ENCODE data around the gene DYNC2H1. TPM values are rescaled to one million over a fixed set of nuclear protein-coding genes. Genes with fewer than 3 reads are reported as not detected.

DYNC2H1 gene
- total and polyA plus RNA-seq, 7 donors, result 0.79 to 2.3 (median 1.3) TPM

- intact Hi-C loops (cut with DNase I), result no loop called here
- Histone ChIP-seq H3K27ac (no peak overlapping the region), H3K27me3 (ENCODE audit: insufficient read depth in 3 of 3, low read length in 2 of 3) (no peaks in the 10 kb centered on the region), H3K4me3 (no peak overlapping the region), H3K36me3 (ENCODE audit: insufficient read depth in 1 of 2, low read depth in 1 of 2) (no peaks in the 10 kb centered on the region), H3K4me1 (no peaks in the 10 kb centered on the region), H3K9me3 (no peaks in the 10 kb centered on the region)
- no peak for TF ChIP-seq CTCF (IDR thresholded peaks at IDR 0.05)
- ATAC-seq (no peak), DNase-seq (no peak)
- WGBS, 3 donors, result 40 to 91% (median 60%) methylated on average over 2 of the region's 2 CpGs
Observed at GRCh38 chr11:103397369-103397768, 288.1 kb downstream of the DYNC2H1 start.

GRCh38 chr11:103398829-103399228 is 289.6 kb downstream of the DYNC2H1 start:
- Histone ChIP-seq H3K4me1 (no peaks in the 10 kb centered on the region), H3K27ac (no peak overlapping the region), H3K4me3 (no peak overlapping the region), H3K36me3 (ENCODE audit: insufficient read depth in 1 of 2, low read depth in 1 of 2) (no peaks in the 10 kb centered on the region), H3K9me3 (no peaks in the 10 kb centered on the region), H3K27me3 (ENCODE audit: insufficient read depth in 3 of 3, low read length in 2 of 3) (no peaks in the 10 kb centered on the region)
- intact Hi-C loops (cut with DNase I), result no loop called here
- no peak for ATAC-seq
- TF ChIP-seq CTCF (IDR thresholded peaks at IDR 0.05), result no peak
- DNase-seq, result no peak
- WGBS, 3 donors, result 73 to 96% (median 82%) methylated on average over 6 of the region's 6 CpGs

- no peak for TF ChIP-seq CTCF (IDR thresholded peaks at IDR 0.05)
- intact Hi-C loops (cut with DNase I), result no loop called here
- WGBS, 3 donors, result 93 to 95% (median 94%) methylated on average over 3 of the region's 3 CpGs
- DNase-seq, result no peak
- no peaks in the 10 kb centered on the region for H3K27me3 ChIP-seq (ENCODE audit: insufficient read depth in 3 of 3, low read length in 2 of 3)
- ATAC-seq, result no peak
- H3K27ac ChIP-seq, result no peak overlapping the region
- H3K4me1 ChIP-seq, result no peaks in the 10 kb centered on the region
- H3K9me3 ChIP-seq, result no peaks in the 10 kb centered on the region
- H3K4me3 ChIP-seq, result no peak overlapping the region
- no peaks in the 10 kb centered on the region for H3K36me3 ChIP-seq (ENCODE audit: insufficient read depth in 1 of 2, low read depth in 1 of 2)
Observed at GRCh38 chr11:103406357-103406756, 297.1 kb downstream of the DYNC2H1 start.

- no peak for TF ChIP-seq CTCF (IDR thresholded peaks at IDR 0.05)
- H3K4me3 ChIP-seq, result no peak overlapping the region
- 94 to 99% (median 95%) methylated on average over 2 of the region's 2 CpGs for WGBS, 3 donors
- ATAC-seq, result no peak
- DNase-seq, result no peak
- H3K36me3 ChIP-seq (ENCODE audit: insufficient read depth in 1 of 2, low read depth in 1 of 2), result no peaks in the 10 kb centered on the region
- H3K27ac ChIP-seq, result no peak overlapping the region
- intact Hi-C loops (cut with DNase I), result no loop called here
- H3K27me3 ChIP-seq (ENCODE audit: insufficient read depth in 3 of 3, low read length in 2 of 3), result no peaks in the 10 kb centered on the region
- no peaks in the 10 kb centered on the region for H3K9me3 ChIP-seq
- H3K4me1 ChIP-seq, result no peaks in the 10 kb centered on the region
Observed at GRCh38 chr11:103407641-103408040, 298.4 kb downstream of the DYNC2H1 start.

- Histone ChIP-seq H3K9me3 (no peaks in the 10 kb centered on the region), H3K4me1 (no peaks in the 10 kb centered on the region), H3K27me3 (ENCODE audit: insufficient read depth in 3 of 3, low read length in 2 of 3) (no peaks in the 10 kb centered on the region), H3K36me3 (ENCODE audit: insufficient read depth in 1 of 2, low read depth in 1 of 2) (no peaks in the 10 kb centered on the region), H3K27ac (no peak overlapping the region), H3K4me3 (no peak overlapping the region)
- DNase-seq, result no peak
- WGBS, 3 donors, result 79 to 86% (median 80%) methylated on average over 1 of the region's 1 CpG
- ATAC-seq, result no peak
- intact Hi-C loops (cut with DNase I), result no loop called here
- no peak for TF ChIP-seq CTCF (IDR thresholded peaks at IDR 0.05)
Observed at GRCh38 chr11:103413266-103413888, 304.2 kb downstream of the DYNC2H1 start.

Data from psoas muscle (tissue), 8 donors.